ENCODE data around the gene DHX36.

Gene DHX36

DNA sequence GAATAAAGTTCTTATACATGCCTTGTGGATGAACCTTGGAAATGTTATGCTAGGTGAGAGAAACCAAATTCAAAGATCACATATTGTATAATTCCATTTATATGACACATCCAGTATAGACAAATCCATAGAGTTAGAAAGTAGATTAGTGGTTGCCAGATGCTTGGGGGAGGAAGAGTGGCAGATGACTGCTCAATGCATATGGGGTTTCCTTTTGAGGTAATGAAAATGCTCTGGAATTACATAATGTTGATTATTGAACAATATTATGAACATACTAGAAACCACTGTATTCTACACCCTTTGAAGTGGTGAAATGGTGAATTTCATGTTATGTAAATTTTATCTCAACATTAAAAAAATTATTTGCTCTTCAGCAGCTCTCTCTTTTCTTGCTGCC is 100.8 kb downstream of the DHX36 start:
- TF ChIP-seq CREB1 (IDR thresholded peaks at IDR 0.05; ENCODE audit: low read depth) (no peak), ZBTB7A (IDR thresholded peaks at IDR 0.05; ENCODE audit: low read depth) (no peak), EGR1 (IDR thresholded peaks at IDR 0.05) (no peak), RAD21 (IDR thresholded peaks at IDR 0.05; ENCODE audit: low read depth) (no peak), TEAD4 (IDR thresholded peaks at IDR 0.05) (no peak), TCF12 (IDR thresholded peaks at IDR 0.05; ENCODE audit: low read depth) (no peak), FOXM1 (IDR thresholded peaks at IDR 0.05; ENCODE audit: borderline replicate concordance, low read depth) (no peak), CEBPB (IDR thresholded peaks at IDR 0.05) (no peak), EP300 (IDR thresholded peaks at IDR 0.05; ENCODE audit: borderline replicate concordance) (no peak), YY1 (IDR thresholded peaks at IDR 0.05; ENCODE audit: low read depth) (no peak), NFIC (IDR thresholded peaks at IDR 0.05) (no peak), TAF1 (IDR thresholded peaks at IDR 0.05; ENCODE audit: low read depth) (no peak)
- TF ChIP-seq, protein P1, sequence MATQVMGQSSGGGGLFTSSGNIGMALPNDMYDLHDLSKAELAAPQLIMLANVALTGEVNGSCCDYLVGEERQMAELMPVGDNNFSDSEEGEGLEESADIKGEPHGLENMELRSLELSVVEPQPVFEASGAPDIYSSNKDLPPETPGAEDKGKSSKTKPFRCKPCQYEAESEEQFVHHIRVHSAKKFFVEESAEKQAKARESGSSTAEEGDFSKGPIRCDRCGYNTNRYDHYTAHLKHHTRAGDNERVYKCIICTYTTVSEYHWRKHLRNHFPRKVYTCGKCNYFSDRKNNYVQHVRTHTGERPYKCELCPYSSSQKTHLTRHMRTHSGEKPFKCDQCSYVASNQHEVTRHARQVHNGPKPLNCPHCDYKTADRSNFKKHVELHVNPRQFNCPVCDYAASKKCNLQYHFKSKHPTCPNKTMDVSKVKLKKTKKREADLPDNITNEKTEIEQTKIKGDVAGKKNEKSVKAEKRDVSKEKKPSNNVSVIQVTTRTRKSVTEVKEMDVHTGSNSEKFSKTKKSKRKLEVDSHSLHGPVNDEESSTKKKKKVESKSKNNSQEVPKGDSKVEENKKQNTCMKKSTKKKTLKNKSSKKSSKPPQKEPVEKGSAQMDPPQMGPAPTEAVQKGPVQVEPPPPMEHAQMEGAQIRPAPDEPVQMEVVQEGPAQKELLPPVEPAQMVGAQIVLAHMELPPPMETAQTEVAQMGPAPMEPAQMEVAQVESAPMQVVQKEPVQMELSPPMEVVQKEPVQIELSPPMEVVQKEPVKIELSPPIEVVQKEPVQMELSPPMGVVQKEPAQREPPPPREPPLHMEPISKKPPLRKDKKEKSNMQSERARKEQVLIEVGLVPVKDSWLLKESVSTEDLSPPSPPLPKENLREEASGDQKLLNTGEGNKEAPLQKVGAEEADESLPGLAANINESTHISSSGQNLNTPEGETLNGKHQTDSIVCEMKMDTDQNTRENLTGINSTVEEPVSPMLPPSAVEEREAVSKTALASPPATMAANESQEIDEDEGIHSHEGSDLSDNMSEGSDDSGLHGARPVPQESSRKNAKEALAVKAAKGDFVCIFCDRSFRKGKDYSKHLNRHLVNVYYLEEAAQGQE (IDR thresholded peaks at IDR 0.05; ENCODE audit: low read depth) = no peak
- TF ChIP-seq, protein P2, sequence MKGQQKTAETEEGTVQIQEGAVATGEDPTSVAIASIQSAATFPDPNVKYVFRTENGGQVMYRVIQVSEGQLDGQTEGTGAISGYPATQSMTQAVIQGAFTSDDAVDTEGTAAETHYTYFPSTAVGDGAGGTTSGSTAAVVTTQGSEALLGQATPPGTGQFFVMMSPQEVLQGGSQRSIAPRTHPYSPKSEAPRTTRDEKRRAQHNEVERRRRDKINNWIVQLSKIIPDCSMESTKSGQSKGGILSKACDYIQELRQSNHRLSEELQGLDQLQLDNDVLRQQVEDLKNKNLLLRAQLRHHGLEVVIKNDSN (IDR thresholded peaks at IDR 0.05) = no peak
- TF ChIP-seq, protein P3, sequence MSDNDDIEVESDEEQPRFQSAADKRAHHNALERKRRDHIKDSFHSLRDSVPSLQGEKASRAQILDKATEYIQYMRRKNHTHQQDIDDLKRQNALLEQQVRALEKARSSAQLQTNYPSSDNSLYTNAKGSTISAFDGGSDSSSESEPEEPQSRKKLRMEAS (IDR thresholded peaks at IDR 0.05) = no peak

All from Ishikawa (cell line).